B cell (primary cell): ENCODE results near the gene SHISA8. TPM values are rescaled to one million over a fixed set of nuclear protein-coding genes. Genes with fewer than 3 reads are reported as not detected.

ENCODE experiments used
- ATAC-seq: fragments of 200-7000 bp; cut with Tn5 transposase; one replicate; pipeline ENCODE4 v1.10.0; 2021; ENCODE audit warnings: low read depth, mild to moderate bottlenecking, moderate number of reproducible peaks, moderate library complexity
- CTCF ChIA-PET: fragments of 350-600 bp; sonication (Branson Sonifier 250); formaldehyde crosslinking; loops from one replicate; lab custom pipeline; 2021; ENCODE audit warnings: antibody characterized with exemption, inconsistent platforms; lab: Charles Lee
- POLR2A ChIA-PET: fragments of 350-600 bp; sonication (Branson Sonifier 250); formaldehyde crosslinking; loops from one replicate; lab custom pipeline; 2021; ENCODE audit warnings: antibody characterized with exemption; lab: Charles Lee
- DNase-seq: peaks from one replicate; pipeline ENCODE4 v3.0.0; 2013
- H2AFZ ChIP-seq: 2 replicates; pipeline ENCODE4 v1.6.1; 2012; ENCODE audit warnings: mild to moderate bottlenecking, low read depth, low read length; ENCODE audit not compliant: insufficient read depth, poor library complexity, severe bottlenecking
- H3K27ac ChIP-seq, 2 donors: 1 replicate in 1 of 2; 2 replicates in 1 of 2; pipeline ENCODE4 v1.5.1; 2012 to 2013; ENCODE audit warnings: low read length in 2 of 2, mild to moderate bottlenecking in 2 of 2, moderate library complexity in 1 of 2
- H3K27me3 ChIP-seq, 4 experiments: fragments of 200-600 bp in 1 of 4; sonication (generic) in 1 of 4; replicated peaks in 1 of 4; 1 replicate in 2 of 4; 2 replicates in 2 of 4; pipeline versions ENCODE4 v1.6.1 to v1.7.0; 2013 to 2016; ENCODE audit warnings: low read length in 3 of 4, mild to moderate bottlenecking in 2 of 4, mixed read lengths in 1 of 4, moderate library complexity in 1 of 4; ENCODE audit not compliant: insufficient read depth in 4 of 4, control insufficient read depth in 3 of 4; ENCODE audit errors: control extremely low read depth in 1 of 4
- H3K36me3 ChIP-seq, 2 experiments: replicated peaks in 1 of 2; 1 replicate in 1 of 2; 2 replicates in 1 of 2; pipeline versions ENCODE4 v1.6.1 to v1.7.1; 2013; ENCODE audit warnings: low read length in 1 of 2; ENCODE audit not compliant: insufficient read depth in 2 of 2, control insufficient read depth in 1 of 2; ENCODE audit errors: control extremely low read depth in 1 of 2, extremely low read depth in 1 of 2
- H3K4me1 ChIP-seq, 2 donors: fragments of 200-600 bp in 1 of 2; sonication (generic) in 1 of 2; 1 replicate in 1 of 2; 2 replicates in 1 of 2; pipeline versions ENCODE4 v1.5.1 to v1.6.1; 2013 to 2017; ENCODE audit warnings: low read length in 2 of 2; ENCODE audit not compliant: control insufficient read depth in 2 of 2, insufficient read depth in 2 of 2
- H3K4me2 ChIP-seq: replicated peaks from 2 replicates; pipeline ENCODE3; 2012; ENCODE audit warnings: mild to moderate bottlenecking, low read depth, low read length; ENCODE audit not compliant: poor library complexity, severe bottlenecking
- H3K4me3 ChIP-seq, 5 experiments: fragments of 200-600 bp in 1 of 5; sonication (generic) in 1 of 5; 1 replicate in 3 of 5; 2 replicates in 2 of 5; pipeline versions ENCODE4 v1.5.1 to v1.7.0; 2011 to 2016; ENCODE audit warnings: low read length in 4 of 5, mild to moderate bottlenecking in 4 of 5, low read depth in 2 of 5, control low read depth in 1 of 5, moderate library complexity in 1 of 5; ENCODE audit not compliant: insufficient read depth in 1 of 5; ENCODE audit errors: control extremely low read depth in 1 of 5, extremely low read depth in 1 of 5
- H3K79me2 ChIP-seq: fragments of 200-600 bp; sonication (generic); one replicate; pipeline ENCODE4 v1.6.0; 2016; ENCODE audit warnings: low read length; ENCODE audit not compliant: control insufficient read depth, insufficient read depth
- H3K9ac ChIP-seq: fragments of 200-600 bp; sonication (generic); 2 replicates; pipeline ENCODE4 v1.6.1; 2017; ENCODE audit warnings: mild to moderate bottlenecking, low read length, moderate library complexity
- H3K9me3 ChIP-seq, 3 donors: one replicate each; pipeline versions ENCODE4 v1.6.1 to v1.7.1; 2013; ENCODE audit warnings: low read length in 2 of 3; ENCODE audit not compliant: control insufficient read depth in 2 of 3, insufficient read depth in 1 of 3; ENCODE audit errors: control extremely low read depth in 1 of 3
- H4K20me1 ChIP-seq: 2 replicates; pipeline ENCODE4 v1.6.0; 2012; ENCODE audit warnings: mild to moderate bottlenecking, low read length; ENCODE audit not compliant: insufficient read depth, control insufficient read depth, poor library complexity, severe bottlenecking
- H3K27ac Mint-ChIP-seq: one replicate; pipeline ENCODE4 v1.8.0; 2021; ENCODE audit warnings: mixed read lengths
- H3K27me3 Mint-ChIP-seq: one replicate; pipeline ENCODE4 v1.8.0; 2021; ENCODE audit warnings: mixed read lengths
- H3K4me1 Mint-ChIP-seq: one replicate; pipeline ENCODE4 v1.8.0; 2021; ENCODE audit warnings: mixed read lengths
- H3K4me3 Mint-ChIP-seq: one replicate; pipeline ENCODE4 v1.8.0; 2021; ENCODE audit warnings: mixed read lengths
- H3K9me3 Mint-ChIP-seq: one replicate; pipeline ENCODE4 v1.8.0; 2022; ENCODE audit warnings: mixed read lengths; ENCODE audit not compliant: insufficient read depth
- CTCF ChIP-seq: fragments of 200-600 bp; IDR thresholded peaks from one replicate; pipeline ENCODE4 v1.8.0; 2022; ENCODE audit warnings: antibody characterized with exemption, mild to moderate bottlenecking
- EZH2 ChIP-seq: IDR thresholded peaks from 2 replicates; pipeline ENCODE4 v1.6.1; 2012; ENCODE audit warnings: borderline replicate concordance, low read depth, mild to moderate bottlenecking, moderate library complexity, low read length; ENCODE audit not compliant: insufficient read depth, poor library complexity, severe bottlenecking
- WGBS: methylation state at CpG from one replicate; pipeline ENCODE4 v1.1.5; 2013; ENCODE audit warnings: missing lambda C conversion rate; ENCODE audit not compliant: insufficient coverage; 5-methylcytosine and 5-hydroxymethylcytosine counted together
- intact Hi-C: fragments of 100-400 bp; cut with micrococcal nuclease; formaldehyde crosslinking; loops from one replicate; pipeline ENCODE4 v1.10.0; 2022
- polyA plus RNA-seq: library from polyadenylated mRNA; depleted of rRNA; stranded (reverse); fragments of >200 nt; gene quantifications from 2 replicates; pipeline ENCODE4 v1.2.3, GENCODE V29; 2012
- total RNA-seq, 2 donors: library from RNA; stranded (reverse); fragments of 120-200 nt in 1 of 2; gene quantifications; 1 replicate in 1 of 2; 2 replicates in 1 of 2; pipeline versions ENCODE4 v1.2.3 to v1.2.4, GENCODE V29; 2013 to 2022

The SHISA8 gene
- total and polyA plus RNA-seq, 2 donors (not counting 1 experiment from before 2014, with no cell fraction given): 22.4 to 46.5 TPM

- Histone ChIP-seq H3K27ac (peak overlapping the region; percentile 99), H3K36me3 (peaks cover 0 to 9% of the 10 kb centered on the region in 2 experiments), H2AFZ (no peak overlapping the region), H3K9me3 (no peaks in the 10 kb centered on the region), H3K27me3 (no peaks in the 10 kb centered on the region), H3K9ac (no peak overlapping the region), H3K4me3 (no peak overlapping the region), H4K20me1 (peaks cover 5% of the 10 kb centered on the region), H3K79me2 (peaks cover 35% of the 10 kb centered on the region), H3K4me1 (peaks cover 92 to 100% of the 10 kb centered on the region in 2 donors), H3K4me2 (peak overlapping the region; percentile 61)
- H3K4me3 Mint-ChIP-seq: peak overlapping the region; percentile 83
- peak overlapping the region; percentile 99 for H3K27ac Mint-ChIP-seq
- intact Hi-C loops: no loop called here
- H3K27me3 Mint-ChIP-seq: no peaks in the 10 kb centered on the region
- ATAC-seq: no peak
- H3K9me3 Mint-ChIP-seq: no peaks in the 10 kb centered on the region
- H3K4me1 Mint-ChIP-seq: peaks cover 80% of the 10 kb centered on the region
- no peak for DNase-seq
- WGBS: 100% methylated on average over 1 of the region's 4 CpGs
- TF ChIP-seq CTCF: no peak
- no peak for TF ChIP-seq EZH2
- ChIA-PET POLR2A (interaction anchor here (6.2 to 14.7 kb wide), 2 partner anchors 13 to 103 kb away, joined by 64 to 960 read pairs; partner anchors contain the start of genes SHISA8, SREBF2 and TNFRSF13C), CTCF (interaction anchor here (1.0 to 8.5 kb wide), 2 partner anchors 11 to 104 kb away, joined by 3 to 499 read pairs; partner anchors contain the start of gene TNFRSF13C)
Measured at GRCh38 chr22:41935015-41935351, 20.1 kb upstream of the SHISA8 start.

GRCh38 chr22:41934284-41935014, 19.6 kb upstream of the SHISA8 start:
- no peak overlapping the region for H2AFZ ChIP-seq
- peaks cover 34% of the 10 kb centered on the region for H3K79me2 ChIP-seq

More at GRCh38 chr22:41934284-41935014, 19.6 kb upstream of the SHISA8 start:
- peak overlapping the region; percentile 61 for H3K4me2 ChIP-seq
- H3K27me3 Mint-ChIP-seq: no peaks in the 10 kb centered on the region
- H3K9me3 ChIP-seq: no peaks in the 10 kb centered on the region
- POLR2A ChIA-PET: interaction anchor here (0.5 to 14.7 kb wide), 2 partner anchors 12 to 279 kb away, joined by 5 to 960 read pairs; partner anchors contain the start of genes SHISA8 and TNFRSF13C
- peak; percentile 58 for DNase-seq
- no peak for ATAC-seq
- intact Hi-C loops: no loop called here
- CTCF ChIA-PET: interaction anchor here (1.0 to 8.5 kb wide), 3 partner anchors 10 to 237 kb away, joined by 3 to 499 read pairs (median 5); partner anchors contain the start of gene TNFRSF13C
- no peak overlapping the region for H3K9ac ChIP-seq
- no peaks in the 10 kb centered on the region for H3K27me3 ChIP-seq
- 58% methylated on average over 10 of the region's 17 CpGs for WGBS
- H3K27ac Mint-ChIP-seq: peak overlapping the region; percentile 99
- TF ChIP-seq EZH2 (no peak), CTCF (no peak)
- H3K4me3 ChIP-seq: no peak overlapping the region
- H3K4me1 Mint-ChIP-seq: peaks cover 78% of the 10 kb centered on the region
- peak overlapping the region; percentile 99 for H3K27ac ChIP-seq
- H3K4me1 ChIP-seq: peaks cover 94 to 100% of the 10 kb centered on the region in 2 donors
- H3K4me3 Mint-ChIP-seq: peak overlapping the region; percentile 56
- no peaks in the 10 kb centered on the region for H3K9me3 Mint-ChIP-seq
- peaks cover 0 to 9% of the 10 kb centered on the region in 2 experiments for H3K36me3 ChIP-seq
- peaks cover 5% of the 10 kb centered on the region for H4K20me1 ChIP-seq
